ENCODE measurements around the gene DLK2. TPM values are rescaled to one million over a fixed set of nuclear protein-coding genes. Genes with fewer than 3 reads are reported as not detected.
A peak's percentile ranks its signal among the peaks of the same experiment; 100 is the strongest.
"Not testable (repeated sequence)": the region's sequence is repeated elsewhere in the genome, so short reads cannot be mapped to it uniquely, and the experiment has no call there.

DLK2 gene
- total and polyA plus RNA-seq, 2 donors, result 1.5 to 10.0 TPM

GRCh38 chr6:43461936-43462335 lies 6.6 kb upstream of the DLK2 start:
- H3K27me3 ChIP-seq (ENCODE audit: control insufficient read depth in 2 of 2, insufficient read depth in 1 of 2, low read length in 1 of 2), result peaks cover 0 to 42% of the 10 kb centered on the region in 2 donors
- 88% methylated on average over 5 of the region's 5 CpGs for WGBS
- H3K27ac ChIP-seq (ENCODE audit: low read depth in 1 of 2, low read length in 1 of 2), result no peak overlapping the region
- no peaks in the 10 kb centered on the region for H3K9me3 ChIP-seq (ENCODE audit: control insufficient read depth in 2 of 2, insufficient read depth in 1 of 2, low read length in 1 of 2)
- H3K4me1 ChIP-seq (ENCODE audit: control insufficient read depth in 2 of 2, insufficient read depth in 2 of 2, low read length in 2 of 2), result no peaks in the 10 kb centered on the region
- H3K36me3 ChIP-seq (ENCODE audit: control insufficient read depth in 2 of 2, insufficient read depth in 2 of 2, low read length in 1 of 2), result no peaks in the 10 kb centered on the region
- no peak for DNase-seq (ENCODE audit: low read depth in 6 of 9, low spot score in 9 of 9)
- no peak overlapping the region for H3K4me3 ChIP-seq (ENCODE audit: low read length in 2 of 2)

DNA sequence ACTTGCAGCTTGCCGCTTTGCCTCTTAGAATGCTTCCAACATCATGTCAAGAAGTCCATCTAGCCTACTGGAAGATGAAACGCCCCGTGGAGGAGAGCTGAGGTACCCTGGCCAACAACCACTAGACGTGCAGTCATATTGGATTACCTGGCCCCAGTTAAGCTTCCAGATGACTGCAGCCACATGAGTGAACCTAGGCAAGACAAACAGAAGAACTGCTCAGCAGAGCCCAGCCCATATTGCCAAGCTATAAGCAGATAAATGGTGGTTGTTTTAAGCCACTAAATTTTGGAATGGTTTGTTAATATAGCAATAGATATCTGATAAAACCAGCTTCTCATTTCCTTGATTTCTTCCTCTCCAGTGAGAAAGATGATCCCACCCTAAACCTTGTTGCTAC lies 4.7 kb upstream of the DLK2 start:
- peaks cover 0 to 8% of the 10 kb centered on the region in 2 donors for H3K4me1 ChIP-seq (ENCODE audit: control insufficient read depth in 2 of 2, insufficient read depth in 2 of 2, low read length in 2 of 2)
- no peaks in the 10 kb centered on the region for H3K36me3 ChIP-seq (ENCODE audit: control insufficient read depth in 2 of 2, insufficient read depth in 2 of 2, low read length in 1 of 2)
- peaks cover 4 to 52% of the 10 kb centered on the region in 2 donors for H3K27me3 ChIP-seq (ENCODE audit: control insufficient read depth in 2 of 2, insufficient read depth in 1 of 2, low read length in 1 of 2)
- no peak overlapping the region for H3K27ac ChIP-seq (ENCODE audit: low read depth in 1 of 2, low read length in 1 of 2)
- DNase-seq (ENCODE audit: low read depth in 6 of 9, low spot score in 9 of 9), result no peak
- H3K9me3 ChIP-seq (ENCODE audit: control insufficient read depth in 2 of 2, insufficient read depth in 1 of 2, low read length in 1 of 2), result peaks cover 2 to 7% of the 10 kb centered on the region in 2 donors
- H3K4me3 ChIP-seq (ENCODE audit: low read length in 2 of 2), result no peak overlapping the region
- 68% methylated on average over 4 of the region's 4 CpGs for WGBS

DNA sequence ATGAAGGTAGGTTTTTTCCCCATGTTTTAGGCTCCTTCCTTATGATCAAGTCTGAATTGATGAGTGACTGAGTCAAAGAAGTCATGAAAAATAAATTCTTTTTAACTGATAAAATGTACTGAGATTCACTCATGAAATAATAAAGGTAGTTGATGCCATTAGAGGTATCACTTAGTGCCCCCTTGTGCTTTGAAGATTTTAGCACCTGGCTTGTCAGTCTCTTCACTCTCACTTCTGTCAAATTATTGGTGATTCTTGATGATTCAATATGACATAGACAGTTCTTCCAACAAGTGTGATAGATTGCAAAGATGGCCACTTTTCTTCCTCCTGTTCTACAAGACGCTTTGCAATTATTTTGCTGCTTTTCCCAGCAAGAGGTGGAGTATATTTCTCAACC lies 4.2 kb upstream of the DLK2 start:
- peaks cover 2 to 7% of the 10 kb centered on the region in 2 donors for H3K9me3 ChIP-seq (ENCODE audit: control insufficient read depth in 2 of 2, insufficient read depth in 1 of 2, low read length in 1 of 2)
- no peak overlapping the region for H3K27ac ChIP-seq (ENCODE audit: low read depth in 1 of 2, low read length in 1 of 2)
- no peak for DNase-seq (ENCODE audit: low read depth in 6 of 9, low spot score in 9 of 9)
- H3K36me3 ChIP-seq (ENCODE audit: control insufficient read depth in 2 of 2, insufficient read depth in 2 of 2, low read length in 1 of 2), result no peaks in the 10 kb centered on the region
- H3K27me3 ChIP-seq (ENCODE audit: control insufficient read depth in 2 of 2, insufficient read depth in 1 of 2, low read length in 1 of 2), result peaks cover 4 to 57% of the 10 kb centered on the region in 2 donors
- WGBS, result 89% methylated on average over 1 of the region's 1 CpG
- peaks cover 0 to 13% of the 10 kb centered on the region in 2 donors for H3K4me1 ChIP-seq (ENCODE audit: control insufficient read depth in 2 of 2, insufficient read depth in 2 of 2, low read length in 2 of 2)
- H3K4me3 ChIP-seq (ENCODE audit: low read length in 2 of 2), result no peak overlapping the region

- Histone ChIP-seq H3K4me1 (ENCODE audit: control insufficient read depth in 2 of 2, insufficient read depth in 2 of 2, low read length in 2 of 2) (peaks cover 0 to 16% of the 10 kb centered on the region in 2 donors), H3K27me3 (ENCODE audit: control insufficient read depth in 2 of 2, insufficient read depth in 1 of 2, low read length in 1 of 2) (peaks cover 4 to 56% of the 10 kb centered on the region in 2 donors)
- H3K27ac ChIP-seq (ENCODE audit: low read depth in 1 of 2, low read length in 1 of 2); H3K9me3 ChIP-seq (ENCODE audit: control insufficient read depth in 2 of 2, insufficient read depth in 1 of 2, low read length in 1 of 2); H3K36me3 ChIP-seq (ENCODE audit: control insufficient read depth in 2 of 2, insufficient read depth in 2 of 2, low read length in 1 of 2); DNase-seq (ENCODE audit: low read depth in 6 of 9, low spot score in 9 of 9); H3K4me3 ChIP-seq (ENCODE audit: low read length in 2 of 2): not testable (repeated sequence)
- WGBS, result 97% methylated on average over 15 of the region's 15 CpGs
These were observed 2.8 kb upstream of the DLK2 start for GRCh38 chr6:43458154-43458553.

- no peak for DNase-seq (ENCODE audit: low read depth in 6 of 9, low spot score in 9 of 9)
- H3K27ac ChIP-seq (ENCODE audit: low read depth in 1 of 2, low read length in 1 of 2), result no peak overlapping the region
- no peak overlapping the region for H3K4me3 ChIP-seq (ENCODE audit: low read length in 2 of 2)
- H3K9me3 ChIP-seq (ENCODE audit: control insufficient read depth in 2 of 2, insufficient read depth in 1 of 2, low read length in 1 of 2), result peaks cover 2 to 7% of the 10 kb centered on the region in 2 donors
- peaks cover 0 to 16% of the 10 kb centered on the region in 2 donors for H3K4me1 ChIP-seq (ENCODE audit: control insufficient read depth in 2 of 2, insufficient read depth in 2 of 2, low read length in 2 of 2)
- peaks cover 4 to 52% of the 10 kb centered on the region in 2 donors for H3K27me3 ChIP-seq (ENCODE audit: control insufficient read depth in 2 of 2, insufficient read depth in 1 of 2, low read length in 1 of 2)
- peaks cover 5 to 7% of the 10 kb centered on the region in 2 donors for H3K36me3 ChIP-seq (ENCODE audit: control insufficient read depth in 2 of 2, insufficient read depth in 2 of 2, low read length in 1 of 2)
- 81% methylated on average over 9 of the region's 9 CpGs for WGBS
These were observed 2.3 kb upstream of the DLK2 start for GRCh38 chr6:43457643-43458042.

GRCh38 chr6:43454696-43455530 lies 435 bp downstream of the DLK2 start:
- H3K27me3 ChIP-seq (ENCODE audit: control insufficient read depth in 2 of 2, insufficient read depth in 1 of 2, low read length in 1 of 2), result peaks cover 4 to 43% of the 10 kb centered on the region in 2 donors
- peak in 3 of 9 donors; percentile 21 to 53 (median 51) for DNase-seq (ENCODE audit: low read depth in 6 of 9, low spot score in 9 of 9)
- 1% methylated on average over 97 of the region's 97 CpGs for WGBS

DNA sequence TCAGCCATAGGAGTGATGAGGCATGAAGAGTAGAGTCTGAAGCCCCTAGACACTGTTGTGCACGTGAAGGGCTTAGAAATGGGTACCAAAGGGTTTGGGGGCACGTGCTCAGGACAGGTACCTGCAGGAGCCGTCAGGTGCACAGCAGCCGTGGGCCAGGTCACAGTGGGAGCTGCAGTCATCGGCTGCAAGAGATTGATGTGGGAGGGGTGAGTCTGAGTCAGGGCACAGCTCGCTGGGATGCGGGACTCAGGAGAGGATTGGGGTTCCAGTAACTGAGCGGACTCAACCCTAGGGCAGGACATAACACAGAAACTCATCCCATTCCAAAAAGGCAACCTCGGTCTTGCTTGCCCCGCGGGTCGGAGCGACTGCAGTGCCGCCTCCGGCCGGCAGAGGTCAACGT lies 1.1 kb downstream of the DLK2 start:
- Histone ChIP-seq H3K27me3 (ENCODE audit: control insufficient read depth in 2 of 2, insufficient read depth in 1 of 2, low read length in 1 of 2) (peaks cover 4 to 43% of the 10 kb centered on the region in 2 donors), H3K4me3 (ENCODE audit: low read length in 2 of 2) (peak overlapping the region; percentile 46 to 67), H3K36me3 (ENCODE audit: control insufficient read depth in 2 of 2, insufficient read depth in 2 of 2, low read length in 1 of 2) (peaks cover 28 to 31% of the 10 kb centered on the region in 2 donors), H3K4me1 (ENCODE audit: control insufficient read depth in 2 of 2, insufficient read depth in 2 of 2, low read length in 2 of 2) (peaks cover 0 to 16% of the 10 kb centered on the region in 2 donors), H3K27ac (ENCODE audit: low read depth in 1 of 2, low read length in 1 of 2) (no peak overlapping the region), H3K9me3 (ENCODE audit: control insufficient read depth in 2 of 2, insufficient read depth in 1 of 2, low read length in 1 of 2) (peaks cover 2 to 7% of the 10 kb centered on the region in 2 donors)
- peak in 2 of 9 donors; percentile 27 to 51 for DNase-seq (ENCODE audit: low read depth in 6 of 9, low spot score in 9 of 9)
- WGBS, result 26% methylated on average over 17 of the region's 17 CpGs

More at GRCh38 chr6:43454696-43455530, 435 bp downstream of the DLK2 start:
- H3K4me1 ChIP-seq (ENCODE audit: control insufficient read depth in 2 of 2, insufficient read depth in 2 of 2, low read length in 2 of 2), result peaks cover 0 to 16% of the 10 kb centered on the region in 2 donors
- peak overlapping the region; percentile 46 to 67 for H3K4me3 ChIP-seq (ENCODE audit: low read length in 2 of 2)
- peak overlapping the region in 1 of 2 donors; percentile 37 for H3K27ac ChIP-seq (ENCODE audit: low read depth in 1 of 2, low read length in 1 of 2)
- peaks cover 2 to 7% of the 10 kb centered on the region in 2 donors for H3K9me3 ChIP-seq (ENCODE audit: control insufficient read depth in 2 of 2, insufficient read depth in 1 of 2, low read length in 1 of 2)
- peaks cover 23 to 25% of the 10 kb centered on the region in 2 donors for H3K36me3 ChIP-seq (ENCODE audit: control insufficient read depth in 2 of 2, insufficient read depth in 2 of 2, low read length in 1 of 2)

DNA sequence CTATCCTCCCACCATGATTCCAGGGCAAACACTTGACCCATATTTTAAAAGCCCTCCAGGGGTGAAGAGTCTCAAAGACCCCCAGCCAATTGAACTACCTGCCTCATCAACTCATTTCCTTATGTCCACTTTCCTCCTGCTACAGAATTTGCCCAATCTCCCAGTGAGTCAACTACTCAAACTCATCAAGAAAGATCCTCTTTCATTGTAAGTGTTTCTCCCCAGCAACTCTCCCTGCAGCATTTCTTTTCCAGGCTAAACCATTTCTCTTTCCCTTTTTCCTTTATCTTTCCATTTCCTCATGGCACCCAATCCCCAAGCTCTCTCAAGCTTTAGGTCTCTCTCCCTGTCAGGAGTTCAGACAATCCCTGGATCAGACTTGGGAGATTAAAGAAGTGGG lies 1.5 kb downstream of the DLK2 start:
- Histone ChIP-seq H3K4me3 (ENCODE audit: low read length in 2 of 2) (no peak overlapping the region), H3K27me3 (ENCODE audit: control insufficient read depth in 2 of 2, insufficient read depth in 1 of 2, low read length in 1 of 2) (peaks cover 4 to 43% of the 10 kb centered on the region in 2 donors), H3K9me3 (ENCODE audit: control insufficient read depth in 2 of 2, insufficient read depth in 1 of 2, low read length in 1 of 2) (peaks cover 2 to 7% of the 10 kb centered on the region in 2 donors), H3K4me1 (ENCODE audit: control insufficient read depth in 2 of 2, insufficient read depth in 2 of 2, low read length in 2 of 2) (peaks cover 0 to 16% of the 10 kb centered on the region in 2 donors), H3K27ac (ENCODE audit: low read depth in 1 of 2, low read length in 1 of 2) (no peak overlapping the region), H3K36me3 (ENCODE audit: control insufficient read depth in 2 of 2, insufficient read depth in 2 of 2, low read length in 1 of 2) (peaks cover 32 to 36% of the 10 kb centered on the region in 2 donors)
- no peak for DNase-seq (ENCODE audit: low read depth in 6 of 9, low spot score in 9 of 9)

DNA sequence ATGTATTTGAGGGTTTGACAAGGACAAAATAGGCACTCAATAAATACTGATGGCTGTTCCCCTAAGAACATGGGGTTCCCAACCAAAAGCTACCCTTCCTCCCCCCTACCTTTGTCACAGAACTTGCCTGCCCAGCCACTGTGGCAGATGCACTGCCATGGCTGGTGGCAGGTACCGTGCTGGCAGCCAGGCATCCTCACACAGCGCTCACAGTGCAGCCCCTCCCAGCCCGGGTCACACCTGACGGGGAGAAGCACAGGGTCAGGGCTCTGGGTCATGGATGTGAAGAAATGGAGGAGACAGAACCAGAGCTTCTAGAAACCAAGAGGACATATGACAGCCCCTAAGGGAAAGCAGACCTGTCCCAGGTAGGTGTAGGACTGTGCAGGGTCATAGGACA lies 2.5 kb downstream of the DLK2 start:
- peaks cover 41 to 45% of the 10 kb centered on the region in 2 donors for H3K36me3 ChIP-seq (ENCODE audit: control insufficient read depth in 2 of 2, insufficient read depth in 2 of 2, low read length in 1 of 2)
- DNase-seq (ENCODE audit: low read depth in 6 of 9, low spot score in 9 of 9), result no peak
- peaks cover 4 to 39% of the 10 kb centered on the region in 2 donors for H3K27me3 ChIP-seq (ENCODE audit: control insufficient read depth in 2 of 2, insufficient read depth in 1 of 2, low read length in 1 of 2)
- H3K4me1 ChIP-seq (ENCODE audit: control insufficient read depth in 2 of 2, insufficient read depth in 2 of 2, low read length in 2 of 2), result peaks cover 0 to 16% of the 10 kb centered on the region in 2 donors
- WGBS, result 96% methylated on average over 4 of the region's 4 CpGs
- no peak overlapping the region for H3K27ac ChIP-seq (ENCODE audit: low read depth in 1 of 2, low read length in 1 of 2)
- H3K9me3 ChIP-seq (ENCODE audit: control insufficient read depth in 2 of 2, insufficient read depth in 1 of 2, low read length in 1 of 2), result peaks cover 2 to 7% of the 10 kb centered on the region in 2 donors
- H3K4me3 ChIP-seq (ENCODE audit: low read length in 2 of 2), result no peak overlapping the region

All from thymus (tissue), 11 donors.